GM21423 (cell line): ENCODE measurements around the gene ZNF26.
A peak's percentile ranks its signal among the peaks of the same experiment; 100 is the strongest.
"Not testable (repeated sequence)": the region's sequence is repeated elsewhere in the genome, so short reads cannot be mapped to it uniquely, and the experiment has no call there.

ENCODE experiments used
- ATAC-seq: cut with Tn5 transposase; IDR thresholded peaks from one replicate; pipeline ENCODE4 v1.9.1; 2021; ENCODE audit warnings: mild to moderate bottlenecking, moderate library complexity; ENCODE audit not compliant: unreplicated experiment

Gene ZNF26

GRCh38 chr12:132986001-132986884 is at the start of gene ZNF26:
Gene ZNF26, plus strand, starts transcription at chr12:132986367. Its CDS starts 474 bp downstream, at chr12:132986841.
- peak; percentile 99 for ATAC-seq

- ATAC-seq, result not testable (repeated sequence)
Measured at GRCh38 chr12:132936921-132937320, 49.2 kb upstream of the ZNF26 start.

- ATAC-seq, result no peak
Measured at GRCh38 chr12:132937476-132937875, 48.7 kb upstream of the ZNF26 start.

GRCh38 chr12:132938807-132939206 is 47.4 kb upstream of the ZNF26 start:
- ATAC-seq, result not testable (repeated sequence)

- no peak for ATAC-seq
Measured at GRCh38 chr12:132940071-132940719, 46.0 kb upstream of the ZNF26 start.

DNA sequence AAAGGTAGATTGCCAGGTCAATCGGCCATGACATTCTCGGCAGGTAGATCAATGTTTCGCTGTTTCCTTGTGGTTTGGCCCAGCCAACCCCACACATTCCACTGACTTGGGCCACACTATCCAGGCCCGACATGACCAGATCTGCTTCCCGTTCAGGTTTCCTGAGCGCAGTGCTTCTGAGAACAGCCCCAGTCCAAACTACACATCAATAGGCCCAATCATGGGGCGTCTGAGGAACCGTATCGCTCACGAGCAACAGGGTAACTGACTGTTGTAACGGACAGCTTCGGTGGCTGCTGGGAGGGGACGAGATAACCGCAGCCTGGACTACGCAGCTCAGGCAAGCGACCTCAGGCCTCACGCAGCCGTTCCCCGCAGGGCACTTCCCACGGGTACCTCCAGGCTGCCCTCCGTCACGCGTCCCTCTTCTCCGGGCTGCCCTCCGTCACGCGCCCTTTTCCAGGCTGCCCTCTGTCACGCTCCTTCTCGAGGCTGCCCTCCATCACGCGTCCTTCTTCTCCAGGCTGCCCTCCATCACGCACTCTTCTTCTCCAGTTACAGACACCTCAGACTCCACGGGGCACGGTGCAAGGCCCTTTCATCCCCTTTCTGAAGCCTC is 44.7 kb upstream of the ZNF26 start:
- no peak for ATAC-seq

- ATAC-seq, result no peak
Measured at GRCh38 chr12:132942611-132943010, 43.6 kb upstream of the ZNF26 start.

DNA sequence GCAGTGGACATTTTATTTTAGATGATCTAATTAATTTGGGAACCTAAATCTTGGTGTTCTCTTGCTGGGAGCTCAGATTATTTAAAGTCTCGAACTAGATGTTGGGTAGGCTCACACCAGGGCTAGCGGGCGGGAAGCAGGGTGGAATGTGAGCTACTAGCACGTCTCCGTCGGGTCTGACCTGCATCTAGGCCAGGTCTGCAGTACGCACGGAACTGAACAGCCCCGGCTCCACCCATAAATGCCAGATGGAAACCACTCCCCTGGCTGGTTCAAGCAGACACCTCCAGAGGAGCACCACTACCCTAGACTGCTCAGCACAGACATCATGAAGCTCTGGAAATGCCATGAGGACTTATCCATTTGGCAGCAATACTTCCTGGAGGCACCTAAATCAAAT is 40.4 kb upstream of the ZNF26 start:
- ATAC-seq, result no peak

DNA sequence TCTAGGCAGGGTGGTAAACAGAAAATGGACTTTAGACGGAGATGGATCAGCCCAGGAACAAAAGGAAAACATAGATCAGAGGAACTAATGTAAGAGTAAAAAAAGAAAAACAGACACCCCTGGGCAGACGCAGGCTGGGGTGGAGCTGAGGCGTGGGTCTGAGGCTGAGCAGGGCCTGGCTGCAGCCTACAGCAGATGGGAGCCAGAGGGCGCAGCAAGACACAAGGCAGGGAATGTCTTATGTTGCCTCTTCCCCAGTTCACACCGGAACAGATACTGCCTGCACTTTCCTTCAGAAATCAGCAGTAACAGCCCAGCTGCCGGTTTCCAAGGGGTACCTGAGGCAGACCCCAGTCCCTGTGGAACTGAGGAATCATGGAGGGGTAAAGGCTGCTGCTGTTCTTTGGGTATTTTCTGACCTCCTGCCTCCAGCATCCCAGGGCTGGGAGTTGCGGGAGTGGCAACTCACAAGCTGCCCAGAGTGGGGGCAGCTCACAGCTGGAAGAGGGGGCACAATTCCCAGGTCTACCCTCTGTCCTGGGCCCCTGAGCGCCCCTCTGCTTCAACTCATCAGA is 39.8 kb upstream of the ZNF26 start:
- no peak for ATAC-seq

DNA sequence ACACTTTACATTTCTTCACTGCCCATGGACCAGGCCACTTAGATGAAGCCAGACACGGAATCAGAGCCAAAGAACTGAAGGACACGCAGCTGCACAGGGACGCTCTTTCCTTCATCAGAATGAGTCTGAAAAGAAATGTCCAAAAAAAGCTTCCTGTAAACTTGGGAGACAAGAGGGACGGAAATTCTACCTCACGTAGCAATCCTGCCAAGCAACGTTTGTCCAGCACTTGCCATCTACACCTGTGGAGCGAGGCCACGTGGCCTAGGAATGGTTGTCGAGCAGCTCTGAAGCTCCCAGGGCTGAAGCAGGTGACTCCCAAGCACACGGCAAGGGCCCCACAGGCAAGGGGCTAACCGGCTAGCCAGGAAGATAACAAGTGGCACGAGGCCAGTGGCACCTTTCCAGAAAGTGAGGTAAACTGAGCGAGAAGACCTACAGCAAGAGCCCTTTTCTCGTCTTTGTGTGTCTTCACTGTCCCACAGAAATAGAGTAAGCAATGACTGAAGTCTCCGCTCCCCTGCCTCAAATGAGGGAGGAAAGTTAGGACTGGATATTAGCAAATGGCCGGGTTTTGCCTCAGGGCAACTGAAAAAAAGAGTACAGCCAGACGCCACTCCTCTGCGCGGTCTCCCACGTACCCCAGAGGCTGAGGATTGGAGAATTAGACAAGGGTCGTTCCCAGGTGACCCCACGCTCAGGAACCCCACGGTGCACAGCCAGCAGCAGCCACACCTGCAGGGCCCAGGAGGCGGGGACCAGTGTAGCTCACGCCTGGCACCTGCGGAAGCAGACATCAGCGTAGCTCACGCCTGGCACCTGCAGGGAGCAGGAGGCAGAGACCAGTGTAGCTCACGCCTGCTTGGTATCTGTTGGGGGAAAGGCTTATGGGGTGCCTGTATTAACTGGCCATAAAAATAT is 37.8 kb upstream of the ZNF26 start:
- no peak for ATAC-seq

DNA sequence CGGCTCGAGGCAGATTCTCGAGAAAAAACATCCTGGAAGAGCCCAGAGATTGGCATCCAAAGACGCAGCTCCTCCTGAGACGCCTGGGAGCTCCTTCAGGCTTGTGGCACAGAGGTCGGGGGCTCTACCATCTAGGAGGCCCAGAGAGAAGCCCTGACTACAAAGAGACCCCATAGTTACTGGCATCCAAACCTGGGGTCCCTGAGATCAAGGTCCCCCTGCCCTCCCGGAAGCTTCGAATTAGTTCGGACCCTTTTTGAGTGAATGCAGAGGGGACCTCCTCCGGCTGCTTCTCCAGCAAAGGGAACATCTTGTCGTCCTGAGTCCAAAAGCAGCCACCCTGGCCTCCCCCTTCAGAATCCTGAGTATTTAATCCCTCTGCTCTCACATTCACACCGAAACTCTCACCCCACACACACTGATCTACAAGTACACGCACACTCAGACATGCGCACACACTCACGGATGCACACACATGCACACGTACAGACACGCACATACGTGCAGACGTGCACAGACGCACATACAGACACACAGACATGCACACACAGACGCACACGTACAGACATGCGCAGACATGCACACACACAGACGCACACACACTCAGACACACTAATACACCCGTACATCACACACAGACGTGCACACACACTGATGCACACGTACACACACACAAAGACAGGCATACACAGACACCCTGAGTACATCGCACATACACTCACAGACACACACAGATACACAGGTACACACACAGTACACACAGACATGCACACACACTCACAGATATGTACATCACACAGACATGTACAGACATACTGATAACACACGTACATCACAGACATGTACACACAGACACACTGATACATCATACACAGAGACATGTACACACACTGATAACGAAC is 36.0 kb upstream of the ZNF26 start:
- ATAC-seq, result no peak

GRCh38 chr12:132950844-132951535 is 35.2 kb upstream of the ZNF26 start:
- ATAC-seq, result no peak

DNA sequence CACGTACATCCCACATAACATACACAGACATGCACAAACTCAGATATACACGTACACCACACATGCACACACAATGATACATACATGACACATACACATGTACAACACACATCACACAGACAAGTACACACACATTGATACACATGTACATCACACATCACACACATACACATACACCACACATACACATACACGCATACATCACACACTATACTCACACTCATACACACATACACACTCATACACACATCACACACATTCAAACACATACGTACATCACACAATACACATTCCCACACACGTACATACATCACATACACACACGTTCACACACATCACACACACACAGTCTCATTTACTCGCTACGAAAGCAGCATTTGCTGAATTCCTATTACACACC is 34.5 kb upstream of the ZNF26 start:
- ATAC-seq, result no peak

- ATAC-seq, result no peak
Measured at GRCh38 chr12:132952371-132953162, 33.6 kb upstream of the ZNF26 start.

DNA sequence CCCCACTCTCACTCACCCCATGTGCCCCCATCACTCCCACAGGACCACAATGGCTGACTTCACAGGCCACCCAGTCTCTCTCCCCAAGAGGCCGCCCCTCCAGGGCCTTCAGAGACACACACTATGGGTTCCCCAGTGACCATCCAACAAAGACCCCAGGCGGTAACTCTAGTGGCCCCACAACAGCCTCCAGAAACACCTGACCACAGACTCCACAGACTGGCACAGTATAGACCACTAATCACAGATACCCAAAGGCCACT is 33.1 kb upstream of the ZNF26 start:
- ATAC-seq, result no peak

GRCh38 chr12:132953771-132954170 is 32.4 kb upstream of the ZNF26 start:
- no peak for ATAC-seq

- no peak for ATAC-seq
Measured at GRCh38 chr12:132954471-132955048, 31.6 kb upstream of the ZNF26 start.
